Islet of Langerhans (tissue), 1 donor: ENCODE data around the gene DHX57.

Source experiments
- FAIRE-seq: peaks from one replicate; lab custom pipeline; 2011; peaks lifted over from hg19 to GRCh38; lab: Jason Lieb, UNC

Gene DHX57

DNA sequence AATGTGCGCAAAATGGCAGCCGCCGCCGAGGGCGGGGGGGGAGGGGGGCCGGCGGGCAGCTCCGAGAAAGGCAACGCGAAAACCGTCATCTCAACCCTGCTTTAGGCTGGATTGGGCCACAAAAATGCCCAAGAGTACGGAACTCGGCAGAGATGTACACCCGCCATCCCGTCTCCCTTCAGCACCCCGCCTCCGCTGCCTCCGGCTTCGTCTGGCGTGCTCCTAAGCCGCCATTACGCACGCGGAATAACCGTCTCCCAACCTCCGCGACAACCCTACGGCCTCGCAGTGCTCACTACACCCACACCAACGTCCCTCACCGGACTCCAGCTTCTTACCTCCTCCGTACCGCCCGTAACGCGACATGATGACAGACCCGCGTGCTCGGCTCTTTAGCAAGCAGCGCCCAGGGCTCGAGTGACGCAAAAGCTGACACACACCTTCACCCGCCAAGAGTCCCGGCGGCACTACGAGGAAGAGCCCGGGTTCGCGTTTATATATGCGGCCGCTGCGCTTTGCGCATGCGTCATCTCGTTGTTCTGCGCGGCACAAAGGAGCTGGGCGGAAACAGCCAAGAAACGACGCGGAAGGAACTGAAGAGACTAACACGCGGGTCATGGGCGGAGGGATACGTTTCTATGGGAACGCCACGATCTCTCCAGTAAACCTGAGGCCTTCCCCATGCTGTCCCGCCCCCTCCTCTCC lies 124.7 kb downstream of the DHX57 start, which contains the start of gene SRSF7:
Gene SRSF7 (minus strand): TSS at position 471 of the 705 bp plus-strand sequence. CDS start 105 bp downstream, at position 366.
- peak; percentile 76 for FAIRE-seq

GRCh38 chr2:38750011-38750890 lies 125.5 kb downstream of the DHX57 start:
- FAIRE-seq, result no peak

DNA sequence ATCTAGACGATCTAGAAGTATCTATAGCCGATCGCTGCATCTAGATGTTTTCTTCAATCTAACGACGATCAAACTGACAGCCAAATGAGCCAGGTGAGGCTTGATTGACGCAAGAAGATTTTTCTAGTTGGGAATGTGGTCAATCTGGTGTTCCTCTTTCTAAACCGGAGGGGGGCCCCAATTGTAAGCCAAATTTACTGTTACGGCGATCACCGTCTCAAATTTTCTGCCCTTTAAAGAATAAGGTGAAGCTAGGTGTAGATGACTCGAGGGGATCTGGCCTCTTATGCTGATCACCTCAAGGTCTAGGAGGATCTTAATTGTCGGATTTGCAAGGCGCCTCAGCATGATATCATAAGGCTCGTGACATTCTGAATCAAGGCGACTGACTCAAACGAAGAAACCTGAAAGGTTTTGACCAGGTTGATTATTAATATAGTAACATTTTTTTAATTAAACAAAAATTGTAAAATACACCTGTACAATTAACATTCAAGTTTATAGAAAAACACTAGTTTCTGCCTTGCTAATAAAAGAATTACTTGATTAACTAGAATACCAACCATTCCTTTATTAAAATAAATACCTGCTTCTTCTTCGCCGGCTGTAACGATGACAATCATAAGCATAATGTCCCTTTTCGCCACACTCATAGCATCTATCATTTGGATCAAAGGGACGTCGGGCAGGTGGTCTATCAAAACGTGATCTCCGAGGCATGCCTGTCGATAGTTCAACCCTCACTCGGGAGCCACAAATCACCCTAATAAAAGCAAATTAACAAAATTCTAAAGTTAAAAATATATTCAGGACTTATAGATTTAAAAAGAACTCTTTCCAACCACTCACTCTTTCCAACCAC lies 126.6 kb downstream of the DHX57 start:
- FAIRE-seq, result no peak

- FAIRE-seq, result no peak
Measured at GRCh38 chr2:38748391-38748790, 127.3 kb downstream of the DHX57 start.

DNA sequence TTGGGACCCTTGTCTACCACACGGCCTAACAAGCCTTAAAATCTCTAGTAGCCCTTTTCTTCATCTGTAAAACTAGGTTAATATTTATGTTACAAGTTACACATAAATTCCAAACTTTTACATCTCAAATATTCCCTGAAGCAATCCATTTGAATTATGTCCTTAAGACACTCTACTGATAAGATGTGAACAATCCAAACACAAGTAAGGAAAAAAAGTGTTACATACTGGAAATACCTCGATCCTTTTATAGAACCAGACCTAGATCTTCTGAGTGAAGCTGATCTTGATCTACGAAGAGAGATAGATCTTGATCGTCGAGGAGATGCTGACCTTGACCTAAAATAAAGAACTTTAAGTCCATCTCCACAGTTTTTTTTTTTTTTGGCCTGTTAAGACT lies 127.9 kb downstream of the DHX57 start:
- no peak for FAIRE-seq
